C1 segment of cervical spinal cord (tissue), 14 donors: Measurements from ENCODE around the gene C5orf46.

Source experiments
- DNase-seq, 14 donors: peaks; one replicate each; lab custom pipeline; 2025; lab: John Stamatoyannopoulos, UW

C5orf46 gene

GRCh38 chr5:147859962-147860640 lies 46.2 kb downstream of the C5orf46 start:
- DNase-seq, result no peak

GRCh38 chr5:147858565-147858964 lies 47.8 kb downstream of the C5orf46 start:
- DNase-seq, result peak in 1 of 14 donors; percentile 7

- peak in 7 of 14 donors; percentile 0 to 39 (median 5) for DNase-seq
Observed at GRCh38 chr5:147857302-147858129, 48.8 kb downstream of the C5orf46 start.

- DNase-seq, result no peak
Observed at GRCh38 chr5:147856801-147857200, 49.5 kb downstream of the C5orf46 start.

GRCh38 chr5:147855774-147856069 lies 50.6 kb downstream of the C5orf46 start:
- DNase-seq, result no peak

GRCh38 chr5:147854894-147855773 lies 51.2 kb downstream of the C5orf46 start:
- DNase-seq, result no peak

- DNase-seq, result no peak
Observed at GRCh38 chr5:147854331-147854730, 52.0 kb downstream of the C5orf46 start.

- DNase-seq, result no peak
Observed at GRCh38 chr5:147853372-147853987, 52.9 kb downstream of the C5orf46 start.

GRCh38 chr5:147852365-147852764 lies 54.0 kb downstream of the C5orf46 start:
- DNase-seq, result no peak

GRCh38 chr5:147851578-147851977 lies 54.8 kb downstream of the C5orf46 start:
- DNase-seq, result no peak

GRCh38 chr5:147849226-147849625 lies 57.1 kb downstream of the C5orf46 start:
- DNase-seq, result no peak

GRCh38 chr5:147845618-147846017 lies 60.7 kb downstream of the C5orf46 start:
- DNase-seq, result no peak

GRCh38 chr5:147844846-147845245 lies 61.5 kb downstream of the C5orf46 start:
- no peak for DNase-seq

GRCh38 chr5:147842869-147843268 lies 63.5 kb downstream of the C5orf46 start:
- no peak for DNase-seq
